GM19025 (cell line): ENCODE results near the gene FERMT2.

ENCODE experiments used
- ATAC-seq: cut with Tn5 transposase; IDR thresholded peaks from one replicate; pipeline ENCODE4 v1.9.1; 2021; ENCODE audit warnings: mild to moderate bottlenecking, low read depth, moderate library complexity; ENCODE audit not compliant: unreplicated experiment

The FERMT2 gene

DNA sequence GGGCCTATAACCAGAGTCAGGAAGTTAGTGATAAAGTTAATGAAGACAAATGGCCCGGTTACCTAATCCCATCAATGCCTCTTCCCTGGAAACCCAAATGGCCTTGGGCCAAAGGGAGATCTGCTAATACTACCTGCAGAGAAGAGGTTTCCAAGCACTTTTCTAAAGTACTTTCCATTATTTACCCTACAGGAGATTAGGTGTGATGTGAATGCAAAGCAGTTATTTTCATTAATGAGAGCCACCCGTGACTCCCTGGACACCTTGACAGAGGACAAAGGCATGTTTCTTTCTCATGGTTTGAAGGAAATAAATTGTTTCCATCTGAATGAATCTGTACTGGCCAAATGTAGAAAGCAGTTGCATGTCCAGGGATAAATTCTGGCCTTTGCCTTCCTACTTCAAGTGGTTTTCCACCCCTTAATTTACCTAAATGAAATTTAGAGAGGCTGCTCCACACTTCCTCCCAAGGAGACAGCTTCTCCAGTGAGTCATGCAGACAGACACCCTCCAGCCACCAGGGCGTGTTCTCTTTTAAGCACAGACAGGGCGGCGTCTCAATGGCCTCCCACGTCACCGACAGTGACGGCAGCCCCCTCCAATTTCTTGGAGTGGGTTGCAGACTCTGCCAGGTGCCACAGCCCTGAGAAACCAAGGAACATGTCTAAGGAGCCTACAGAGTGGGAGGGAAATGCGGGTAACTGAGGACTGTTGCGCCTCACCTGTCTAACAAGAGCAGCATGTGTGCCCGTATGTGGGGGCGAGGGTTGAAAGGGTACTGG lies 115.5 kb downstream of the FERMT2 start:
- no peak for ATAC-seq

DNA sequence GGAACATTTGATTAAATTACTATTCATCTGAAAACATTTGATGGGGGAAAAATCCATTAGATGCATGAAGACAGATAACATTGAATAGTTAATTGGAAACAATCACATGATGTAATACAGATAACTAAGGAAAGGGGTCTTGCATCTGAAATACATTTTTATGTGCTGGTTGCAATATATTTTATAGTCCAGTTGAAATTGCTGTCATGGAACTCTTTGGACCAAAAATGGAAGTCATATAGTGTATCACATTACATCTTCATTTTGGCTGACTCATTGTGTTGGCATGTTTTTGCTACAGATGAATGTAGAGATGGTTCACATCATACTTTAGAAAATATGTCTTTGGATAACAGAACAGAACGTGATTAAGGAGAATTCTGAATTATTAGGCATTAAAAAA lies 116.4 kb downstream of the FERMT2 start:
- no peak for ATAC-seq

DNA sequence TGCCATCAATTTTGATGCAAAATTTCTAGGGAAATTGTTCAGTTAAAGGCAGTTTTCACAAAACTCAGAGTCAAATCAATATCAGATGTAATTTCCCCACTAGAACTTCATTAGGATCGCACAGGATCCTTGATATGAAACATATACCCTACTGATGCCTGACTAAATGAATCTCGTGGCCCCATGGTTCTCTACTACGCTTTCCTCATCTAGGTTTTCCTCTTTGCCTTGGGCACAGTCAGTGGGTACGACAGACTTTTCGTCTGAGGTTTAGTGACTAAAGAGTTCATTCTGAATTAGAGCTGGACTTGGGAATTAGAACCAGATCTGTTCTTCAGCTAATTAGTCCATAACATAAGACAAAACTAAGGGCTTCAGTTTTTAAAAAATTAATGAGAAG lies 117.0 kb downstream of the FERMT2 start:
- no peak for ATAC-seq

DNA sequence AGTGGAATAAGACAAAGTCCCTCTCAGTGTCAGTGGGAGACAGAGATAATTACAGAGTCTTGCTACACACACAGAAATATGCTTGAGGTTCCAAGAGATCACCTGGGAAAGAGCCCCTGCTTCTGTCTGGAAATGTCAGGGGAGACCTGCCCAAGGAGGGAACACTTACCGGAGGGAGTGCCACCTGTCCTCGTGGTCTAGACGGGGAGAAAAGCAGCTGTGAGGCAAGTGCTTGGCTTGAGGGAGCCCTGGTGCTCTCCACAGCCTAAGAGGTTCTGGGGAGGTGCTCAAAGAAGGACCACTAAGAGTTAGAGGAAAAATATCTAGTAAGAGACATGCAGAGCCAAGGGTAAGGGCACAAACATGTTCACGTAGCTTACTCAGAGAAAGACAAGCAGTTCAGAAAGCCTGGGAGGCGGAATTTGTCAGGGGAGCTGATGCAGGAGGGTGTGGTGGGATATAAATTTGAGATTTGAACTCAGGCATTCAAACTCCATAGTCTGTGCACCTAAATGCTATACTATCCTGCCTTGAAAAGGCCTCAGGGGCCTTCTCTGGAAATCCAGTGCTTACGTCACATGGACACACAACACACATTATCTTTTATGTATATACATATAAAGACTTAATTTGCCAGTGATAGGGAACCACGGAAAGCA lies 121.2 kb downstream of the FERMT2 start:
- ATAC-seq: no peak

DNA sequence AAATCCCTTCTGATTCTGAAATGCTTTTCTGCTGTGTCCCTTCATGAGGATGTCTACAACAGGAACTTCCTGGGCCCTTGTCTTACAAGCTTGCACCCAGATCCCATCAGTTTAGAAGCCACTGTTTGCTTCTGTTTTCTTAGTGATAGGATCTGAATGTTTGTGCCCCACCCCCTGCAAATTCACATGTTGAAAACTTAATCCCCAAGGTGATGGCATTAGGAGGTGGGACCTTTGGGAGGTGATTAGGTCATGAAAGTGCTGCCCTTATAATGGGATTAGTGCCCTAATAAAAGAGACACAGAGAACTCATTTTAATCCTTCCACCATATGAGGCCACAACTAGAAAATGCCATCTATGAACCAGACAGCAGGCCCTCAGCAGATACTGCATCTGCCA lies 123.4 kb downstream of the FERMT2 start:
- ATAC-seq: no peak

DNA sequence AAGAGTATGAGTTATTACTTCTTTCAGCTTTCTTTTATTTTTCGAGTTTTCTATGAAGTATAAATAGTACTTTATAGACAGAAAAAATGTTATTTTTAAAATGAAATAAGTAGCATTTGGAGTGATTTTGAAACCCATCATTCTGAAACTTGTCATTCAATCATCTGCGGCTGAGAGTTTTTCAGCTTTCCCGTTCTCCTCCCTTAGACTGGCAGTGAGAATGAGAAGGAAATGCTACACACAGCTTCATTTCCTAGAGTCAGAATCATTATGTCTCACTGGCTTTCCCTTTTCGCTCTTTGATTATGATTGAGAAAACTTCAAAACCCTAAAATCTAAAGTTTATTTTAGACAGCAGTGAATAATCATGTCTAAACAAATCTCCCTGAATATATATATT lies 125.8 kb downstream of the FERMT2 start:
- no peak for ATAC-seq

DNA sequence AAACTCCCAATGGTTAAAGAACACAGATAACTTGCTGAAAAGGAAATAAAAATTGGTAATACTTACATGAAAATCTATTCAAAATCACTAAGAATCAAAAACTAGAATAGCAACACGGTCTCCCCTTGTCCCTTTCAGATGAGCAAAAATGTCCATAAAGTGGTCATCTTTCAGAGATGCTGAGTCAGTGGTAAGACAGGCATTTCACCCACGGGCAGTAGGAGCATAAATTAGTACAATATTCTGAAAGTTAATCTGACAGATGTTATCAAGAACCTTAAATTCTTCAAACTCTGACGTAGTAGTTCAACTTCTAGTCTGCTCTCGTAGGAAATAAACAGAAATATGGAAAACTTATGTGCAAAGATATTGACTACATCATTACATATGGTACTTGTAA lies 126.4 kb downstream of the FERMT2 start:
- no peak for ATAC-seq

DNA sequence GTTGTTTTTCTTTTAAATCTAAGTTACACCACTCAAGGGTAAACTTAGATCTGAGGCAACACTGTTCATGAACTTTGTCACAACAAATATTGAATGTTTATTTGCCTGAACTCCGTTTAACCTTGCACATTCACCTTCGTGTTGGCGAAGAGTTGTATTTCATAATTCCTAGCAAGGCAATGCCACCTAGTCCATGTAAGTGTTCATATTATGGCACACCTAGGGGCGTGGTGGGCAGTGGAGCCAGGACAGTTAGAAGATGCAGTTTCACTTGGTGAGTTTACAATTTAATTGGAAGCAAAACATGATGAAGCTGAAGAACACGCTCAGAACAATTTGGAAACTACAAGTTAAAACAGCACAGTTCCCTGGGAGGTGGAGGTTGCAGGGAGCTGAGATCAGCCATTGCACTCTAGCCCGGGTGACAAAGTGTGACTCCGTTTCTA lies 129.0 kb downstream of the FERMT2 start:
- ATAC-seq: no peak

DNA sequence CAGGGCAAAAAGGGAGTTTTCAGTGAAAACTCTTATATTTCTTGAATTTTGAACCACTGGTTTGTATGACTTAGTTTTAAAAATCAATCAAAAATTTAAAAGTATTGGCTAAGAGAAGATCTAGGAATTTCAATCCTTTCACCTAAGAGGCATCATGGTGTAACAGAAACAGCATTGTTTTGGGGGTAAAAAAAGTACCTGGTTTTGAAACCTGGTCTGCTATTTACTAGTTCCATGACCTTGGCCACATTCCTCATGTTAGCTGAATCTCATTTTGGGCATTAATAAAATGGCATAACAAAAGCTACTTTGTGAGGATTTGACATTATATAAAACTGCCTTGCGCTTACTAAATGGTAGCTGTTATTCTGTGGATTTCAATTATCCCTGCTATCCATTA lies 142.7 kb downstream of the FERMT2 start:
- no peak for ATAC-seq
